PC-3 (cell line): ENCODE data around the gene CDC6. TPM values are rescaled to one million over a fixed set of nuclear protein-coding genes. Genes with fewer than 3 reads are reported as not detected.

Experiments
- ATAC-seq: fragments of 200-7000 bp; cut with Tn5 transposase; 2 replicates; pipeline ENCODE4 v1.9.1; 2020; ENCODE audit warnings: mild to moderate bottlenecking, moderate library complexity
- BruUV-seq: library from RNA; stranded (reverse); fragments of 400-500 nt; replicated peaks from 2 replicates; lab custom pipeline; 2021; lab: Mats Ljungman, UMichigan
- CTCF ChIA-PET: fragments of 300-600 bp; sonication (Branson Sonifier 250); formaldehyde crosslinking; loops from one replicate; lab custom pipeline; 2022; ENCODE audit warnings: antibody characterized with exemption; lab: Charles Lee
- POLR2A ChIA-PET: fragments of 300-600 bp; sonication (Branson Sonifier 250); formaldehyde crosslinking; loops from one replicate; lab custom pipeline; 2022; ENCODE audit warnings: antibody characterized with exemption; ENCODE audit not compliant: unreplicated experiment; lab: Charles Lee
- DNase-seq: peaks from one replicate; pipeline ENCODE4 v3.0.0-alpha.2; 2015
- H2AFZ ChIP-seq: fragments of 300-600 bp; sonication (generic); 2 replicates; pipeline ENCODE4 v1.6.0; 2016; ENCODE audit warnings: antibody characterized with exemption, low read length
- H3F3A ChIP-seq: fragments of 300-600 bp; sonication (generic); one replicate; pipeline ENCODE4 v1.6.0; 2017; ENCODE audit warnings: antibody characterized with exemption, low read length, control low read depth, mild to moderate bottlenecking; ENCODE audit not compliant: unreplicated experiment
- H3K27ac ChIP-seq: fragments of 300-600 bp; sonication (generic); 2 replicates; pipeline ENCODE4 v1.5.1; 2016; ENCODE audit warnings: mild to moderate bottlenecking, low read length
- H3K27me3 ChIP-seq: fragments of 300-600 bp; sonication (generic); 2 replicates; pipeline ENCODE4 v1.6.1; 2016; ENCODE audit warnings: low read length, mixed read lengths
- H3K36me3 ChIP-seq: fragments of 300-600 bp; sonication (generic); 2 replicates; pipeline ENCODE4 v1.6.1; 2016; ENCODE audit warnings: low read depth, mixed run types, low read length, mixed read lengths
- H3K4me1 ChIP-seq: fragments of 300-600 bp; sonication (generic); 2 replicates; pipeline ENCODE4 v1.5.1; 2016; ENCODE audit warnings: low read length; ENCODE audit not compliant: insufficient read depth
- H3K4me2 ChIP-seq: fragments of 300-600 bp; sonication (generic); 2 replicates; pipeline ENCODE4 v1.6.0; 2016; ENCODE audit warnings: low read length
- H3K4me3 ChIP-seq: fragments of 300-600 bp; sonication (generic); 2 replicates; pipeline ENCODE4 v1.5.1; 2016; ENCODE audit warnings: mild to moderate bottlenecking, low read length, mixed read lengths
- H3K79me2 ChIP-seq: fragments of 300-600 bp; sonication (generic); 2 replicates; pipeline ENCODE4 v1.6.1; 2017; ENCODE audit warnings: low read length, mixed read lengths
- H3K9ac ChIP-seq: fragments of 300-600 bp; sonication (generic); 2 replicates; pipeline ENCODE4 v1.6.0; 2016; ENCODE audit warnings: mild to moderate bottlenecking, low read length
- H3K9me2 ChIP-seq: fragments of 300-600 bp; sonication (generic); replicated peaks from 2 replicates; pipeline ENCODE4 v1.6.1; 2016; ENCODE audit warnings: mixed run types, low read length, mixed read lengths
- H3K9me3 ChIP-seq: fragments of 300-600 bp; sonication (generic); 2 replicates; pipeline ENCODE4 v1.6.1; 2016; ENCODE audit warnings: low read length, mixed read lengths
- H4K20me1 ChIP-seq: fragments of 300-600 bp; sonication (generic); 2 replicates; pipeline ENCODE4 v1.6.1; 2016; ENCODE audit warnings: low read length, mixed read lengths
- CTCF ChIP-seq: fragments of 300-600 bp; sonication (generic); conservative IDR thresholded peaks from 2 replicates; pipeline ENCODE4 v1.5.1; 2017; ENCODE audit warnings: antibody characterized with exemption, low read depth, mild to moderate bottlenecking, low read length
- EZH2 ChIP-seq: fragments of 300-600 bp; sonication (generic); IDR thresholded peaks from one replicate; pipeline ENCODE4 v1.6.1; 2017; ENCODE audit warnings: antibody characterized with exemption, mild to moderate bottlenecking, low read length; ENCODE audit not compliant: unreplicated experiment
- EZH2phosphoT487 ChIP-seq: fragments of 300-600 bp; sonication (generic); IDR thresholded peaks from 2 replicates; pipeline ENCODE4 v1.6.1; 2018; ENCODE audit warnings: mild to moderate bottlenecking, antibody characterized with exemption, low read length, borderline replicate concordance
- intact Hi-C: fragments of 100-400 bp; cut with micrococcal nuclease; formaldehyde crosslinking; loops from 2 replicates; pipeline ENCODE4 v1.9.0; 2023
- total RNA-seq: library from RNA; depleted of rRNA; stranded (reverse); fragments of >200 nt; gene quantifications from 2 replicates; pipeline ENCODE4 v1.2.3, GENCODE V29; 2014

The CDC6 gene
- total RNA-seq, 1 experiment from 2014 or later, result 48.9 TPM

DNA sequence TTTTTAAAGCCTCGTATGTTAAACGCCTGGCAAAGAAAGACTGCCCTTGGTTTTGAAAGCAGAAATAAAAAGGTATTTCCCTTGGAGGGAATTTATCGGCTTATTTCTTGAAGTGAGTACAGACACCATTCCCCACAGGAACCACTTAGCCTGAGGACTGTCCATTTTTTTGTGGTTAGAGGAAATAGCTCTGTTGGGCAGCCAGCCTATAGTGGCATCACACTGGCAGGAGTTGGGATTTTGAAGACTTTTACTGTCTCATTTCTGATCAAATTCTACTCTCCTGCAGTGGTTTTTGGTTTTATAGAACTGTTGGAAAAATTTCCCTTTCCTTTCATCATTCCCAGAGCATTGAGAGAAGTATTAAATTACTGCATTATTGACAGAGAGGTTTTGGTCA, 34.1 kb upstream of the CDC6 start:
- peaks cover 13% of the 10 kb centered on the region for H3K4me1 ChIP-seq
- peaks cover 50% of the 10 kb centered on the region for H3K79me2 ChIP-seq
- no peaks in the 10 kb centered on the region for H3K9me2 ChIP-seq
- no peaks in the 10 kb centered on the region for H3K36me3 ChIP-seq
- BruUV-seq, result no TSS peak
- POLR2A ChIA-PET, result no interaction called here
- no peak overlapping the region for H3K27ac ChIP-seq
- H4K20me1 ChIP-seq, result peaks cover 4% of the 10 kb centered on the region; the same call in 1 of the 2 replicates
- ATAC-seq (no peak), DNase-seq (no peak)
- no peaks in the 10 kb centered on the region for H3F3A ChIP-seq
- CTCF ChIA-PET, result no interaction called here
- no peak overlapping the region for H3K4me2 ChIP-seq
- no peak overlapping the region for H3K4me3 ChIP-seq
- no peak overlapping the region for H2AFZ ChIP-seq
- TF ChIP-seq CTCF (no peak), EZH2phosphoT487 (no peak), EZH2 (no peak)
- H3K27me3 ChIP-seq, result no peaks in the 10 kb centered on the region
- no peak overlapping the region for H3K9ac ChIP-seq
- intact Hi-C loops, result no loop called here
- H3K9me3 ChIP-seq, result no peaks in the 10 kb centered on the region

- no peak overlapping the region for H2AFZ ChIP-seq
- DNase-seq (no peak), ATAC-seq (no peak)
- intact Hi-C loops, result no loop called here
- CTCF ChIA-PET, result no interaction called here
- TF ChIP-seq CTCF (no peak), EZH2phosphoT487 (no peak), EZH2 (no peak)
- H3F3A ChIP-seq, result no peaks in the 10 kb centered on the region
- H3K36me3 ChIP-seq, result no peaks in the 10 kb centered on the region; the same call in none of the 2 replicates
- POLR2A ChIA-PET, result no interaction called here
- H4K20me1 ChIP-seq, result no peaks in the 10 kb centered on the region
- no peak overlapping the region for H3K9ac ChIP-seq
- no peak overlapping the region for H3K4me2 ChIP-seq
- BruUV-seq, result no TSS peak
- H3K4me3 ChIP-seq, result no peak overlapping the region
- H3K4me1 ChIP-seq, result no peaks in the 10 kb centered on the region
- H3K27me3 ChIP-seq, result no peaks in the 10 kb centered on the region
- H3K27ac ChIP-seq, result no peak overlapping the region
- H3K9me2 ChIP-seq, result no peaks in the 10 kb centered on the region
- no peaks in the 10 kb centered on the region for H3K9me3 ChIP-seq
- H3K79me2 ChIP-seq, result peaks cover 6% of the 10 kb centered on the region
These were observed 28.2 kb upstream of the CDC6 start for GRCh38 chr17:40259505-40259904.

GRCh38 chr17:40260528-40260927, 27.2 kb upstream of the CDC6 start:
- Histone ChIP-seq H3K27ac (no peak overlapping the region), H3K4me2 (no peak overlapping the region), H3K36me3 (peaks cover 9% of the 10 kb centered on the region), H3K4me3 (no peak overlapping the region), H3K9ac (no peak overlapping the region), H3K27me3 (no peaks in the 10 kb centered on the region), H2AFZ (no peak overlapping the region), H4K20me1 (no peaks in the 10 kb centered on the region), H3K9me3 (no peaks in the 10 kb centered on the region), H3F3A (no peaks in the 10 kb centered on the region), H3K9me2 (no peaks in the 10 kb centered on the region), H3K4me1 (no peaks in the 10 kb centered on the region), H3K79me2 (no peaks in the 10 kb centered on the region)
- TF ChIP-seq CTCF (no peak), EZH2phosphoT487 (no peak), EZH2 (no peak)
- CTCF ChIA-PET, result no interaction called here
- ATAC-seq (no peak), DNase-seq (no peak)
- POLR2A ChIA-PET, result no interaction called here
- BruUV-seq, result no TSS peak
- intact Hi-C loops, result no loop called here
